HG03469 (cell line): Measurements from ENCODE around the gene GPBAR1.

Source experiments
- ATAC-seq: cut with Tn5 transposase; IDR thresholded peaks from one replicate; pipeline ENCODE4 v1.9.1; 2021; ENCODE audit warnings: mild to moderate bottlenecking, moderate library complexity, moderate number of reproducible peaks; ENCODE audit not compliant: unreplicated experiment

Gene GPBAR1

DNA sequence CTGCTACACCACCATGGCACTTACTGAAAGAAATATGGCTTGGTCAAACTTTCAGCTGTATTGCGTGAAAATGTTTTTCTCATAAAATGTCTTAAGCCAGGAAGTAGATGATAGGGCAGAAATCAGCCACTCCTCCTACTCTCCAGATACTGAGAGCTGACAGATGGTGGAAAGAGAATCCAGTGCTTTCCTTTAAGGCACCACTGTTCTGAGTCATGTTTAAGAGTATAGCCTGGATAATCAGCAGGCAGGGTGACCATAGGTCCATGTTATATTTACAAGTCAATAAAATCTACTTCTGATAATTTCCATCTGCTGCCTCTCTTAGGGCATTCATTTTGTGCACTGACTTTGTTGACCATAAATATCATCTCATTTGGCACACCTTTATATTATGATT is 21.9 kb upstream of the GPBAR1 start:
- no peak for ATAC-seq

DNA sequence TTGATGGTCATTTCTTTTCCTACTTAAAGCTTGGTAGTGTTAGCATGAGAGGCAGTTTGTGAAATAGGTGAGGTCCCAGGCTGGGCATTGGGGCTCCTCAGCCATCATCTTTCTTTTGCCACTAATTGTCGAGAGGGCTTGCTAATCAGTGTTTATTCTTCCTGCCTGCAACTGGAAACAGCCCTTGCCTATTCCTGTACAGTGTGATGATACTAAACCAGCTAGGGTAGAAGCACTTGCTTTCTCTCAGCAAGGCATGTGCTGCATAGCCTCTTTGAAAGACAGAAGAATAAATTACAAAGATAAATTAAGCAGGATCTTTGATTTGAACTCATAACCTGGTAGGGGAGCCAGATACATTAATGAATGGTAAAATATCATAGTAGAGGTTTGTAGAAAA is 16.6 kb upstream of the GPBAR1 start:
- no peak for ATAC-seq

DNA sequence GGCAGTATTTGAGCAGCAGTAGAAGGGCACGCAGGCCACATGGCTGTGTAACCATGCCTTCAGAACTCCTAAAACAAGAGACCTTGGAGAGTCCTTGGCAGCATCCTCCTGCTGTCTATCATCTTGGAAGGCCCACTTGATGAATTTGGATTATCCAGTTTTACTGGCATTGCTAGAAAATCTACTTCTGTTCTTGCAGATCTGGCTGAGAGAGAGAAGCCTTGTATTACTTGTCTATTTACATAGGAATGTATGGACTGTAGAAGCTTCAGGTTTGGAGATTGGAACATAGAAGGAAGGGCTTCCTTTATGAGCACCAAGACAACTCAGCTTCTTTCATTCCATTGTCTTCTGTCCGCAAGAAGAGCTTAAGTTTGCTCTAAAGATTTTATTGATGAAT is 16.1 kb upstream of the GPBAR1 start:
- ATAC-seq = no peak

DNA sequence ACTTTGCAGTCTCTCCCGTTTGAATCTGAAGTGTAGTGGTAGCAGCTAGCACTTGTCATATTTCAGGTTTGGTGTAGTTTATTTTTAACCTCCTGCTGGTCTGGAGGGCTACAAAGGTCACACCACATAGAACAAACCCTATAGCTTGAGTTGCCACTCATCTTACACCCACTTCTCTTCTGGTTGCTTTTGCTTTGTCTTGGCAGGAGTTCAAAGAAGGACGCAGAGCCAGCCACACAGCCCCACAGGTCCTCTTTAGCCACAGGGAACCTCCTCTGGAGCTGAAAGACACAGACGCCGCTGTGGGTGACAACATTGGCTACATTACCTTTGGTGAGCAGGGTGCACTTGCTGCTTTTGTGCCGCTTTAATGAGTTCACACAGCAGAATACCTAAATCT is 15.6 kb upstream of the GPBAR1 start:
- ATAC-seq = no peak

DNA sequence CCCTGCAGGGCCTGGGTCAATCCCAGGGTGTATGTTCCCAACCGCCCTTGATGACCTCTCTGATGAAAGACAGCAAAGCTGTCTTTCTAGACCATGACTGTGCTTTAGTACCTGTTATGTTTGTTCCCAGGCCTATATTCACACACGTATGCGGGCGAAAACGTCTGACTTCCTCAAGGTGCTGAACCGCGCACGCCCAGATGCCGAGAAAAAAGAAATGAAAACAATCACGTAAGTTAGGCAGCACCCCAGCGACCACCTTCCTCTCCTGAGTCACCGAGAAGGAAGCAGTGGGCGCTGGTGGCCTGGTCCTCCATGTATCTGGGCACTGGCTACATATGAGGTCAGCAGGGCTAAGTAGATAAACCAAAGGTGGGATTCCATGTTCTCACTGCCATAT is 11.1 kb upstream of the GPBAR1 start:
- no peak for ATAC-seq

DNA sequence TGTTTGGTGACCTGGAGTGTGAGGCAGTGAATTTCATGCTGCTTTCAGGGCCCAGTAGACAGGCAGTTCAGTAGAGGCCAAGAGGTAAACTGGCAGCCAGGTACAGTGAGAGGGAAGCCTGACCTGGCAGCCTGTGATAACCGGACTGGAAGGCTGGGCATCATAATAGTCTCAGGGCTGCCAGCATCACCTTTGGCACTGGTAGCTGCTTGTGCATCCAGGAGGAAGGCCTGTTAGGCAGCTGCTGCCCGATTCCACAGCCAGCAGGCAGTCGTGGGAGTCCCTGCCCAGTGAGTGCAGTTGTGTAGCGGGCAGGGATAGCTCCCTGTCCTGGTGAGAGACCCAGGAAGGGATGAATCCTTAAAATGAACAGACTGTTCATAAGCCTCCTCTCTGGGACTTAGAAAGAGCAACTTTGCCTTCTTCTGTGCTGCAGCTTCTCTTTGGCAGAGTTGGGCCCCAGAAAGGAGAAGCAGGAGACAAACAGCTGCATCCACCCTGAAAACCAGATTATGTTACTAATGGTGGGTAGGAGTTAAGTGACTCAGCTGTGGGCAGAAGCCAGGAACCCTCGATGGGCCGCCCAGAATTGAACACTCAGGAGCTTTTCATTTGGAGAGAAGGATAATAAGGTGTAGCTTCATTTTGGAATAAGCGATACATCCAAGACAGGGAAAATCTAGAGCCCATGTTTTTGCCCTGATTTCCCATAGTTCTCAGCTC is 8.1 kb upstream of the GPBAR1 start:
- ATAC-seq = no peak

DNA sequence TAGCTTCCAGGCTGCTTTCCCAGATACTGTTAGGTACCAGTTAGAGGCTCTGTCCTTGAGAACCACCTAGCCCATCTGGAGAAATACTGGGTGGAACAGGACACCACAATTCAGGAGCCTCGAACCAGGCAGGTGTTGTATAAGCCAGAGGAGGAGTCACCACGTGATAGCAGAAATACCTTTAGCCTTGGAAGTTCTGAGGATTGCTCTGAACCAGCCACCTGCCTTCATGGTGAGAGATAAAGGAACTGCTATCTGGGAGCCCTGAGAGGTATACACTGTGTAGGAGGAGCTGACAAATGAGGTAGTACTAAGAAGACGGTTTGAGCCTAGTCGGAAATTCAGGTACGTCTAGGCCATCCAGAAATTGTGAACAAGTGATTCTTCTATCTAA is 7.6 kb upstream of the GPBAR1 start:
- ATAC-seq = no peak

- no peak for ATAC-seq
These were observed 5.4 kb upstream of the GPBAR1 start for GRCh38 chr2:218255446-218255845.

DNA sequence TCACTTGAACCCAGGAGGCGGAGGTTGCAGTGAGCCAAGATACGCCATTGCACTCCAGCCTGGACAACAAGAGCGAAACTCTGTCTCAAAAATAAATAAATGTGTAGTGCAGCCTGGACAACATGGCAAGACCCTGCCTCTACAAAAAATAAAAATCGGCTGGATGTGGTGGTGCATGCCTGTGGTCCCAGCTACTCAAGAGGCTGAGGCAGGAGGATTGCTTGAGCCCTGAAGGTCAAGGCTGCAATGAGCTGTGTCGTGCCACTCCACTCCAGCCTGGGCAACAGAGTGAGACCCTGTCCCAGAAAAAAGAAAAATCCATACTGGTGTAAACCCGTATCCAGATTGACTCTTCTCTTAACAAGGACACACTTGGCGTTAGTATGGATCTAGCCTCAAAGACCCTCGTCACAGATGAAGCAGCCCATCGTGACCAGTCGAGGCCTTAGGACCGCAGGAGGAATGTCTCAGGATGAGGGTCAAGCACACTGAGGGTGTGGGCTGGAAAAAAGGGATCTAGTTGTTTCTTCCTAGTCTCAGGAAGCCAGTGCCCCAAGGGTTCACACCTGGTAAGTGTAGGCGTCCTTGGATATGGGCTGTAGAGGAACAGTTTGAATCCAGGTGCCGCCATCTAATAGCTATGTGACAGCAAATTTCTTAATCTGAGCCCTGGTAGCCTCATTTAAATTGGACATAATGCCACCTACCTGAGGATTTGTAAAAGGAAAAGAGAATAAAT is 4.0 kb upstream of the GPBAR1 start:
- no peak for ATAC-seq

- ATAC-seq = peak; percentile 57
These were observed 3.3 kb upstream of the GPBAR1 start for GRCh38 chr2:218257390-218257981.

GRCh38 chr2:218259099-218259961 is 1.5 kb upstream of the GPBAR1 start:
- no peak for ATAC-seq

GRCh38 chr2:218260166-218260565 is 649 bp upstream of the GPBAR1 start:
- no peak for ATAC-seq

DNA sequence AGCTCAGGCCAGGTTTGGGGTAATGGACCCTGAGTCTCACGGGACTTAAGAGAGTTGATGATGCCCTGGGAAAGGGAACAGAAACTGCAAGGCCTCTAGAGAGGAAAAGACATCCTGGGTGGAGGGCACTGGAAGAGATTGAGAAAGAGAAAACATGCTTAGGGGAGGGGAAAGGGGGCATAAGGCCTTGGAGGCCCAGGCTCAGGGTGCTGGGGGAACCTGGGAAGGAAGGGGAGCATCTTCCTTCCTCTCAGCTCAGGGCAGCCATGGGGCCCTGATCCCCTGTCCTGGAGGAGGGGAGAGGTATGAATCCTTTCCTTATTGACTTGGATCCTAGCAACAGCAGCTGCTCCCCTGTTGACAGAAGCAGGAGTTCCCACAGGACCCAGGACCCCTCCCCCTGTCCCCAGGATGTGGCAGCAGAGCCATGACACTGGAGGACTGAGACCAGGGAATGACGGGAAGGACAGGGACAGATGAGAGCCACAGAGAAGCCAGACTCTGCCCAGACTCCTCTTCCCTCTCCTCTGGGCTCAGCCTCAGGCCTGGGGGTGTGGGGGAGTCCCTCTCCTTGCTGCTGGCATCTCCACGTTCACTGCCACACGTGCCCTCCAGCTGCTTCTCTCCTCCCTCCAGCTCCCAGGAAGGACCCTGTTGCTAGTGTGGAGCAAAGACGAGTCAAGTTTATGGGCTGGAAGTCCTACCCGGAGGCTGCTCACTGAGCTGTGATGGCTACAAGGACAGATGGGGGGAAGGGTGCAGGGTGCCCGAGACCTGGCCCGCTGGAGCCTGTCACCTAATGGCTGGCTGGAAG is 815 bp downstream of the GPBAR1 start:
- ATAC-seq = no peak

- no peak for ATAC-seq
These were observed 1.4 kb downstream of the GPBAR1 start for GRCh38 chr2:218262237-218262600.

GRCh38 chr2:218262631-218263586 is 2.1 kb downstream of the GPBAR1 start:
- ATAC-seq = no peak

DNA sequence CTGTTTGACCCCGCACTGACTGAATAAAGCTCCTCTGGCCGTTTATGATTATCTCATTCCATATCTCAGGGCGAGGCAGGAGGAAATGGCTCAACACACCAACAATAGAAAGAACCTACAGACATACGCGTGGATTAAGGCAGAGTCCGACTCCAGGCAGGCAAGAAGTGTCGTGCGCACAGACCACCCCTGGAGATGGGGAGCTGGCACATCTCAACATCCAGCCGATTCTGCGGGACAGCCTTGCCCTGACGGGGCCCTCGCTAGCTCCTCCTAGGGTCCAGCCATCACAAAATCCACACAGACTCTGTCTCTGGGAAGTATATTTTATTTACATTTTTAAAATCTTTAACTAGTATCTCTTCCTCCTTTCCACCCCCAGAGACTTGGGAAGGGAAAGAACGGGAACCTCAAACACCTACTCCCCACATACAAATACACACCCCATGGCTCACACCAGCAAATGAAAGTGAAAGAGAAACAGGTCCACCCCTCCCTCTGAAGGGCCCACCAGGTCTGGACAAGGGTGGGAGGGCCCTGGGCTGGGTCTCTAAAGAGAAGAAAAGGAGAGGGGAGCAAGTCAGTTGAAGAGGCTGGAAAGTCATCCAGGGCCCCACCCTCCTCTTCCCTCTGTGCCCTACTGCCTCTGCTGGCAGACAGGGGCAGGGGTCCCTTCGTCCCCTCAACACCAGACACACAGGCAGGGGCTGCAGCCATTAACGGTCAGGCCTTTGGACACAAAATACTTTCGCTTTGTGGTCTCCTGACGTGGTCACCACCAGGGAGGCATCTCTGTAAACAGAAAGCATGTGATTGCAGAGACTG is 3.2 kb downstream of the GPBAR1 start:
- no peak for ATAC-seq

- no peak for ATAC-seq
These were observed 4.2 kb downstream of the GPBAR1 start for GRCh38 chr2:218264773-218265561.

DNA sequence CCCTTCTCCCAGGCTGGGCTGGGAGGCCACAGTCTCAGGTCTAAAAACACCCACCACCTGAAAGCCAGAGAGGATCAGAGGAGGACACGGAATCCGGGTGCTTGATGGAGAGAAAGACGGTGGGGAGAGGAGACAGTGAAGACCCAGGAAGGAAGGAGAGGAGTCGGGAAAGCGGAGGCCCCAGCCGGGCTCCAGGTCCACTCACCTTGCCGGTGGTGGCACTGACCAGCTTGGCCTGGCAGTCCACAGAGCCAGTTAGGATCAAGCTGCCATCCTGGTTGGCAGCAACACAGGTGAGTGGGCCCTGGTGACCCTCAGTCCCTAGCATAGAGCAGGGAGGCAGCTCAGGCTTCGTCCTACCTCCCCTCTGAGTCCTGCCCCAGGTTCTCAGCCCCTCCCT is 4.8 kb downstream of the GPBAR1 start:
- ATAC-seq = no peak
